GM19324 (cell line): ENCODE results near the gene CTNNA1.

ENCODE experiments used
- ATAC-seq: cut with Tn5 transposase; IDR thresholded peaks from one replicate; pipeline ENCODE4 v1.9.1; 2021; ENCODE audit warnings: mild to moderate bottlenecking, moderate library complexity; ENCODE audit not compliant: unreplicated experiment, low FRiP score

CTNNA1 gene

DNA sequence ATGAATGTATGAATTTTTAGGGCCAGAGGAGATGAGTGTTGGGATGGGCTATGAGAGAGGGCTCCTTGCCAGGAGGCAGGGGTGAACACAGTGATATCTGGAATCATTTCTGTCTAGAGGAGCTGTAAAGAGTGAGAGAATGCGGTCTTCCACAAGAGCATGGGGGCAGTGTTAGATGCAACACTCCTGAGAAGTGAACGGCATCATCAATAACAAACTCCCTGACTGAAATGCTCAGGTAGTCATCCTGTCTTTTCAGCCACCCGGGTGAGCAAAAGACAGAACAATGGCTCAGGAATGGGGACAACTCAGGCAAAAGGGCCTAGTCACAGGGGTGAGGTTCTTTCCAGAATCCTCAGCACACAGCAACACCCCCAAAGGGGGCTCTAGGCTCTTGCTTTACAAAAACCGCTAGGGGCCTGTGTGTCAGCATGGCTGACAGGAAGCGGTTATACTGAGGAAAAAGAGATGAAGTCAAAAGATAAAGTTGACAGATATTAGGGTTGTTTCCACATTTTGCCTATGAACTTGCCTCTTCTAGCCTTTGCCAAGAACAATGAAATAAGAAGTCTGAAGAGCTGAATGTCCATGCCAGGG, 226.6 kb downstream of the CTNNA1 start:
- ATAC-seq = no peak

- ATAC-seq = no peak
Measured at GRCh38 chr5:138980441-138980840, 227.2 kb downstream of the CTNNA1 start.

DNA sequence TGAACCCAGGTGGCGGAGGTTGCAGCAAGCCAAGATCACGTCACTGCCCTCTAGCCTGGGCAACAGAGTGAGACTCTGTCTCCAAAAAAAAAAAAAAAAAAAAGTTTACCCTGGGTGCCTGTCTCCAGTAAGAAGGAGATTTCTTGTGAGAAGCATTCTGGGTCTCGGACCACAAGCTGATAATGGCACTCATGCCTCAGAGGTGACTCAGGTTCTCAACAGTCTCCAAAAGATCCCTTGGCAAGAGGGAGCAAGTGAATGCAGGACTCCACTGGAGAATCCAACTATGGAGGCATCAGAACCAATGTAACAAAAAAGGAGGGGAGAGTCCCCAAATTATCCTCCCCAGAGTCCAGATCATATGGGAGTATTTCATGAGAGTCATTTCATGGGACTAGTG, 227.9 kb downstream of the CTNNA1 start:
- no peak for ATAC-seq

DNA sequence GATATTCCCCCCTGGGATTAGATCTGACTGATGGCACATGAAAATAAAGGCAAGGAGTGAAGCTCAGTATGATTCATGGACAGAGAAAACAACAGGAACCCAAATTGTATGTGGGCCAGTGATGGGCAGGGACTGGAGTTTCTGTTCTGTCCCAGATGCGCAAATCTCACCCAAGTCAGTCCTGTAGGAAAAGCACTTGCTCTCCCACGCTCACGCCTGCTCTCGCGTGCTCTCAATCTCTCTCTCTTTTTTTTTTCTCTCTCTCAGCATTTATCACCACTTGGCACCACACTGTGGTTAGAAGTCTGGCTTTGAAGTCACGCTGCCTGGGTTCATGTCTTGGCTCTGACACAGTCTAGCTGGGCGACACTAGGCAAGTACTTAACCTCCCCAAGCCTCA, 228.4 kb downstream of the CTNNA1 start:
- no peak for ATAC-seq

- ATAC-seq = no peak
Measured at GRCh38 chr5:138983984-138984383, 230.8 kb downstream of the CTNNA1 start.
